ENCODE results near the gene OTUD6A. TPM values are rescaled to one million over a fixed set of nuclear protein-coding genes. Genes with fewer than 3 reads are reported as not detected.

Gene OTUD6A
- total RNA-seq, 1 experiment from 2014 or later: not detected

- DNase-seq (ENCODE audit: low read depth, low spot score) (peak; percentile 12), ATAC-seq (peak; percentile 83)
- Histone ChIP-seq H3K79me2 (ENCODE audit: insufficient read depth, low read length) (no peaks in the 10 kb centered on the region), H3K27me3 (ENCODE audit: insufficient read depth, low read length) (no peaks in the 10 kb centered on the region), H3K9me2 (ENCODE audit: insufficient read depth) (no peaks in the 10 kb centered on the region), H2AFZ (ENCODE audit: low read depth, low read length, poor library complexity, severe bottlenecking) (no peak overlapping the region), H3K4me3 (replicated peaks in 1 of 2; ENCODE audit: low read depth in 1 of 2, low read length in 2 of 2) (no peak overlapping the region), H3K4me1 (ENCODE audit: control insufficient read depth in 1 of 2, insufficient read depth in 2 of 2, low read length in 2 of 2) (no peaks in the 10 kb centered on the region), H3K4me2 (ENCODE audit: low read length) (no peak overlapping the region), H3K36me3 (ENCODE audit: control insufficient read depth in 1 of 2, insufficient read depth in 2 of 2, low read length in 2 of 2) (no peaks in the 10 kb centered on the region), H4K20me1 (ENCODE audit: insufficient read depth) (no peaks in the 10 kb centered on the region), H3K27ac (ENCODE audit: low read depth, low read length) (no peak overlapping the region), H3K9ac (ENCODE audit: low read length) (no peak overlapping the region), H3K9me3 (ENCODE audit: control insufficient read depth in 1 of 2, insufficient read depth in 1 of 2, low read depth in 1 of 2, low read length in 2 of 2) (no peaks in the 10 kb centered on the region)
- no TSS peak for BruUV-seq (replicated peaks)
- intact Hi-C loops (cut with micrococcal nuclease): loop anchor here (2.0 to 10.0 kb wide), 3 partner anchors 63 to 1271 kb away; partner anchors contain the start of genes EDA and EFNB1
- TF ChIP-seq CTCF (IDR thresholded peaks at IDR 0.05 in 2 of 3, conservative IDR thresholded peaks at IDR 0.05 in 1 of 3; ENCODE audit: borderline replicate concordance in 1 of 3, insufficient read depth in 1 of 3, low read depth in 2 of 3, low read length in 2 of 3) (peak; percentile 28 to 40 (median 38); a peak in 5 of 6 replicates), RAD21 (IDR thresholded peaks at IDR 0.05; ENCODE audit: low read depth) (peak; percentile 58), ZBTB33 (IDR thresholded peaks at IDR 0.05; ENCODE audit: extremely low read depth, insufficient replicate concordance, low read length) (no peak)
- POLR2A ChIA-PET: no interaction called here
- CTCF ChIA-PET: interaction anchor here (1.0 to 3.2 kb wide), 5 partner anchors 37 to 603 kb away, joined by 3 to 31 read pairs (median 5); partner anchors contain the start of genes IGBP1 and NALF2
- RAD21 ChIA-PET (ENCODE audit: low non-redundant PET in 1 of 2, low total read pairs in 2 of 2, uncharacterized antibody in 2 of 2, unreplicated experiment in 2 of 2): no interaction called here
Observed at GRCh38 chrX:70096052-70096451, 33.8 kb downstream of the OTUD6A start.

GRCh38 chrX:70105229-70105628 is 43.0 kb downstream of the OTUD6A start:
- H3K79me2 ChIP-seq (ENCODE audit: insufficient read depth, low read length): no peaks in the 10 kb centered on the region
- ATAC-seq (no peak), DNase-seq (ENCODE audit: low read depth, low spot score) (no peak)
- H3K4me2 ChIP-seq (ENCODE audit: low read length): no peak overlapping the region
- intact Hi-C loops (cut with micrococcal nuclease): no loop called here
- H4K20me1 ChIP-seq (ENCODE audit: insufficient read depth): no peaks in the 10 kb centered on the region
- POLR2A ChIA-PET: no interaction called here
- BruUV-seq (replicated peaks): no TSS peak
- H3K27ac ChIP-seq (ENCODE audit: low read depth, low read length): no peak overlapping the region
- no peaks in the 10 kb centered on the region for H3K9me3 ChIP-seq (ENCODE audit: control insufficient read depth in 1 of 2, insufficient read depth in 1 of 2, low read depth in 1 of 2, low read length in 2 of 2)
- H3K27me3 ChIP-seq (ENCODE audit: insufficient read depth, low read length): no peaks in the 10 kb centered on the region
- H3K4me1 ChIP-seq (ENCODE audit: control insufficient read depth in 1 of 2, insufficient read depth in 2 of 2, low read length in 2 of 2): no peaks in the 10 kb centered on the region
- H2AFZ ChIP-seq (ENCODE audit: low read depth, low read length, poor library complexity, severe bottlenecking): no peak overlapping the region
- H3K36me3 ChIP-seq (ENCODE audit: control insufficient read depth in 1 of 2, insufficient read depth in 2 of 2, low read length in 2 of 2): no peaks in the 10 kb centered on the region
- RAD21 ChIA-PET (ENCODE audit: low non-redundant PET in 1 of 2, low total read pairs in 2 of 2, uncharacterized antibody in 2 of 2, unreplicated experiment in 2 of 2): no interaction called here
- H3K4me3 ChIP-seq (replicated peaks in 1 of 2; ENCODE audit: low read depth in 1 of 2, low read length in 2 of 2): no peak overlapping the region
- no peaks in the 10 kb centered on the region for H3K9me2 ChIP-seq (ENCODE audit: insufficient read depth)
- CTCF ChIA-PET: no interaction called here
- no peak overlapping the region for H3K9ac ChIP-seq (ENCODE audit: low read length)
- TF ChIP-seq CBX3 (IDR thresholded peaks at IDR 0.05; ENCODE audit: low read depth): no peak
- no peak for TF ChIP-seq REST (IDR thresholded peaks at IDR 0.05; ENCODE audit: low read depth)
- no peak for TF ChIP-seq EGR1 (IDR thresholded peaks at IDR 0.05; ENCODE audit: low read depth)
- no peak for TF ChIP-seq YY1 (IDR thresholded peaks at IDR 0.05; ENCODE audit: extremely low read depth, insufficient replicate concordance, low read depth, low read length)
- TF ChIP-seq ELF1 (IDR thresholded peaks at IDR 0.05; ENCODE audit: borderline replicate concordance, low read depth): no peak
- no peak for TF ChIP-seq POLR2A (IDR thresholded peaks at IDR 0.05; ENCODE audit: borderline replicate concordance, extremely low read depth, insufficient read depth, insufficient read length)

All from HCT116 (cell line).